HG02970 (cell line): Measurements from ENCODE around the gene ZNF71.
A peak's percentile ranks its signal among the peaks of the same experiment; 100 is the strongest.

ENCODE experiments used
- ATAC-seq: cut with Tn5 transposase; IDR thresholded peaks from one replicate; pipeline ENCODE4 v1.9.1; 2021; ENCODE audit warnings: mild to moderate bottlenecking, moderate library complexity, moderate number of reproducible peaks; ENCODE audit not compliant: unreplicated experiment, low FRiP score

Gene ZNF71

DNA sequence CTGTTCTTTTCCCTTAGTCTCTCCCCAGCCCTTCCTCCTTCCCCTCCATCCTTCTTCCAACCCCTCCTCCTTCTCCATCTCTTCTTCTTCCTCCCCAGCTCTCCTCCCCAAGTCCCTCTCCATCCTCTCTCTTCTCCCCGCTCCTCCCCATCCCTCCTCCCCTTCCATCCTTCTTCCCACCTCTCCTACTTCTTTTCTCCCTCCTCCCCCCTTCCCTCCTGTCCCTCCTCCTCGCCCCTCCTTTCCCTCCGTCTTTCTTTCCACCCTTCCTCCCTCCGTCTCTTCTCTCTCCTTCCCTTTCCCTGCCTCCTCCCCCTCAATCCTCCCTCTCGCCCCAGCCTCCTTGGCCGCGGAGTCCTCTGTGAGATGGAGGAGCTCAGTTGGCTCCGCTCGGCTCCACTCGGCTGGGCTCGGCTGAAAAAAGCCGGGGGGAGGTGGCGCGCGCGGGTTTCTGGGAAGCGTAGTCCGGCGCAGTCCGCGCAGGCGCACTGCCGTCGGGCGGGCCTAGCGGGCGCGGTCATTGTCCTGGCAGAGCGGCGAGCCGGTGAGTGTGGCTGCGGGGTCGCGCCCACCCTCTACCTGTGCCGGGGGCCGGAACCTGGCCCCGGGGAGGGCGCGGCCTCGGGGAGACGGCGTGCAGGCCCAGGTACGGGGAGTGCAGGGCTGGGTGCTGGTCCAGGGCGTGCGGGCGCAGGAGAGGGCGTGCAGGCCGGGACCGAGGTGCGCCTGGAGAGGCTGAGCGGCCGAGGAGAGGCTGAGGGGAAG lies at the start of gene ZNF71:
Gene ZNF71 (plus strand): TSS at position 520 of the 765 bp plus-strand sequence. CDS start 6,257 bp downstream, outside the sequence.
- peak; percentile 95 for ATAC-seq

DNA sequence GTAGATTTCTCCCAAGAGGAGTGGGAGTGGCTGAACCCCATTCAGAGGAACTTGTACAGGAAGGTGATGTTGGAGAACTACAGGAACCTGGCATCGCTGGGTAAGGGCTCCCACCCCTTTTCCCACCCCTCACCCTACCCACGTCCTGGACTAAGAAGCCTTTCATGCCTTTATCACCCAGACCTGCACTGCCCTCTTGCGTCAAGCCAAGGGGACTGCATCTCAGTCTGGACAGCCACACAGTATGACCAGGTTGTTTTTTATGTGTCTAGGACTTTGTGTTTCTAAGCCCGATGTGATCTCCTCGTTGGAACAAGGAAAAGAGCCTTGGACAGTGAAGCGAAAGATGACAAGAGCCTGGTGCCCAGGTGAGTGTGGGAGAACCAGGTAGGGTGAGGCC lies 47.6 kb upstream of the ZNF71 start:
- ATAC-seq = no peak

DNA sequence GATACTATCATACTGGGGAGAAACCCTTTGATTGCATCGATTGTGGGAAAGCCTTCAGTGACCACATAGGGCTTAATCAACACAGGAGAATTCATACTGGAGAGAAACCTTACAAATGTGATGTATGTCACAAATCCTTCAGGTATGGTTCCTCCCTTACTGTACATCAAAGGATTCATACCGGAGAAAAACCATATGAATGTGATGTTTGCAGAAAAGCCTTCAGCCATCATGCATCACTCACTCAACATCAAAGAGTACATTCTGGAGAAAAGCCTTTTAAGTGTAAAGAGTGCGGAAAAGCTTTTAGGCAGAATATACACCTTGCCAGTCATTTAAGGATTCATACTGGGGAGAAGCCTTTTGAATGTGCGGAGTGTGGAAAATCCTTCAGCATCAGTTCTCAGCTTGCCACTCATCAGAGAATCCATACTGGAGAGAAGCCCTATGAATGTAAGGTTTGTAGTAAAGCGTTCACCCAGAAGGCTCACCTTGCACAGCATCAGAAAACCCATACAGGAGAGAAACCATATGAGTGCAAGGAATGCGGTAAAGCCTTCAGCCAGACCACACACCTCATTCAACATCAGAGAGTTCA lies 40.7 kb upstream of the ZNF71 start:
- no peak for ATAC-seq

DNA sequence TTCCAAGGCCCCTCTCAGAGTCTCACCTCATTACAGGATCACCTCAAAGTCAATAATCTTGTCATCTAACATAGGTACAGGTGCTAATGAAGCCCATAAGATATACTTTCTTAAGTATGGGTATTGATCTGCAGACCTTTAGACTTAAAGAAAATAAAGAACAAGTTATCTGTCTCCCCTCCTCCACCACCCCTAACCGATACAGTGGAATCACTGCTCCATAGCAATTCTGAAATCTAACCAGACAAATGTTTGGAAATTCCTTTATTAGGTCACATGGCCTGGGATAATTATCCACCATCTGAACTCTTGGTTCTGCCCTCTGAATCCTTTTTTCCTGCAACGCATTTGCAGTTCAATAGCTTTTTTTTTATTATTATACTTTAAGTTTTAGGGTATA lies 32.3 kb upstream of the ZNF71 start:
- ATAC-seq = no peak

DNA sequence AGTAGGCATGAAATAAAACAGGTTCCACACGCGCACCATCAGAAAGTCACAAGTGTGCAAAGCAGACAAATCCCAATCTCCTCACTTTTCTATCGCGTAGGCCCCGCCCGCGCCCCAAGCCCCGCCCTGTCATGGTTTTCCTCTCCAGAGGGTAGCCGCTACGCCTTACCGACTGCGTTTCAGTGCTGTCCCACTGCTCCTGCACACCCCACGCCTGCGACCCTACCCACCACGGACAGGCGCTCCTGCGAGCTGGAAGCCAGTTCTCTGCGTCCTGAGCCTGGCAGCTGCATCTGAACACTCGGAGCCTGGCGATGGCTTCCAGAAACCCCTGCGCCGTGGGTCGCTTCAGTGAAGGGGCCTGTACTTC lies 28.2 kb upstream of the ZNF71 start:
- peak; percentile 19 for ATAC-seq

DNA sequence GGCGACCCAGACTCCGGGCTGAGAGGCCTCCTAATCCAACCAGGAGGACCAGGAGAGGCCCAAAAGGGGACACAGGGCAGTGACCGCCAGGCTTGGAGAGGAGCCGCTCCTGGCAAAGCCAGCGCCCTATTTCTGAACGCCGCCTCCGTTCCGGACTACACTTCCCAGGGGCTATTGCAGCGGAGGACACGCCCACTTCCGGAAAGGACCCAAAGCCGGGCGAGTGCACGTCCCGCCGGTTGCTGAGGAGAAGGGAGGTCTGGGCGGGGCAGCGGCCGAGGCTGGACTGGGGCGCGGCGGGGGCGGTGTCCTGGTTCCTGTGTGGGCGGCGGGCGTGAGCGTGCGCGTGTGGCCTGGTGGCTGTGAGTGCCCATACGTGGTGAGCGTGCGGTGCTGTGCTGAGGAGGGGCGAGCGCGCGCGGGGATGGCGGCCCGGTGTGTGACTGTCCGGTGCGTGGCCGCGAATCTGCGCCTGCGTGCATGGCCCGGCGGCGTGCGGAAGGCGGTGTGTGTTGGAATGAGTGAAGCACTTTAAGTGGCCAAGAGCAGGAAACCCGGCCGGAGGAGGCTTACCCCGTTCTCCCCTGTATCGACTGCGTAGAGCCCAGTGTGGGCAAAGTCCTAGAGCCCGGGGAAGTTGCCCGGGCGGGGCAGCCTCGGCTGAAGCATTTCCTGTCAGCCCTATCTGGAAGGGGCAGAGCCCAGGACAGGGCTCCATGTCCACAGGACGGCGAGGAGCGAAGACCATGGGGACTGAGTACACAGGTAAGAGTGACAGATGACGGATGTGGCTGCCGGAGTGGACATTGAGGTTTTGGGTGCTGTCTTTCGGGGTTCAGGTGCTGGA lies 27.6 kb upstream of the ZNF71 start, which contains the start of gene ZNF470:
Gene ZNF470 (plus strand): TSS at position 195 of the 847 bp plus-strand sequence. CDS start 2,844 bp downstream, outside the sequence.
- peak; percentile 97 for ATAC-seq

DNA sequence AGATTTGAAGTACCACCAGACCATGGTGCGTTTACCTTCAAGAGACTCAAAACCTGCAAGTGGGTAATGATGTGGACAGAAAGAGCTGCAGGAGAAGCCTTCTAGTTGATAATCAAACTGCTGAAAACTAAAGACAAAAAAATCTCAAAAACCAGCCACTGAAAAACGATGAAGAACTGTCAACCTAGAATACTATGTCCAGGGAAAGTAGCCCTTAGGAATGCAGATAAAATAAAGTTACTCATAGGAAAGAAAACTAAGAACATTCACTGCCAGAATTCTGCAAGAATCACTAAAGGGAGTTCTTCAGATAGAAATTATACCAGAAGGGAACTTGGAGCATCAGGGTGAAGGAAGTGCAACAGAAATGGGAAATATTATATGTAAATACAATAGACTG lies 22.5 kb upstream of the ZNF71 start:
- ATAC-seq = no peak

DNA sequence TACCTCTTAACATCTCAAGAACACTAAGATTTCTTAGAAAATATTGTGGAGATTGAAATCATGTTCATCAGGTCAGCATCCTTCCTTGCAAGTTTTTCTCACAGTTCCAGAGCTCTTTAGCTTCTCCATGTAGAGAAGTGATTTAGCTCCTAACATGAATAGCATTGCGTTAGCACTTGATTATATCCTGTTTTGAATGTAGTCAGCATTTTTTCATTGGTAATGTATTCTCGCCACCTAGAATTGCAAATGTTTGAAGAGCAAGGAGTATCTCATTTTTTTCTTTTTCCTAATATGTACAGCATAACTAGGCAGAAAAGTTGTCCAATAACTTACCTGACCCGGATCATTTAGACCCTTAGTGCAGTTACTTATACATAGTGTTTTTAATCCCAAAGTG lies 21.2 kb upstream of the ZNF71 start:
- no peak for ATAC-seq

DNA sequence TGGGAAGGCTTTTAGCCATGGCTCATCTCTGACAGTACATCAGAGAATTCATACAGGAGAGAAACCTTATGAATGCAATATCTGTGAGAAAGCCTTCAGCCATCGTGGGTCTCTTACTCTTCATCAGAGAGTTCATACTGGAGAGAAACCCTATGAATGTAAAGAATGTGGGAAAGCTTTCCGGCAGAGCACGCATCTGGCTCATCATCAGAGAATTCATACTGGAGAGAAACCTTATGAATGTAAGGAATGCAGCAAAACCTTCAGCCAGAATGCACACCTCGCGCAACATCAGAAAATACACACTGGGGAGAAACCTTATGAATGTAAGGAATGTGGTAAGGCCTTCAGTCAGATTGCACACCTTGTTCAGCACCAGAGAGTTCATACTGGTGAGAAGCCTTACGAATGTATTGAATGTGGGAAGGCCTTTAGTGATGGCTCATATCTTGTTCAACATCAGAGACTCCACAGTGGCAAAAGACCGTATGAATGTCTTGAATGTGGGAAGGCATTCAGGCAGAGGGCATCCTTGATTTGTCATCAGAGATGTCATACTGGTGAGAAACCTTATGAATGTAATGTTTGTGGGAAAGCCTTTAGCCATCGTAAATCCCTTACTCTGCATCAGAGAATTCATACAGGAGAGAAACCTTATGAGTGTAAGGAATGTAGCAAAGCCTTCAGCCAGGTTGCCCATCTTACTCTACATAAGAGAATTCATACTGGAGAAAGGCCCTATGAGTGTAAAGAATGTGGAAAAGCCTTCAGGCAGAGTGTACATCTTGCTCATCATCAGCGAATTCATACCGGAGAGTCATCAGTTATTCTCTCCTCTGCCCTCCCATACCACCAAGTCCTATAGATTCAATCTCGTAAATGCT lies 17.1 kb upstream of the ZNF71 start:
- ATAC-seq = no peak

DNA sequence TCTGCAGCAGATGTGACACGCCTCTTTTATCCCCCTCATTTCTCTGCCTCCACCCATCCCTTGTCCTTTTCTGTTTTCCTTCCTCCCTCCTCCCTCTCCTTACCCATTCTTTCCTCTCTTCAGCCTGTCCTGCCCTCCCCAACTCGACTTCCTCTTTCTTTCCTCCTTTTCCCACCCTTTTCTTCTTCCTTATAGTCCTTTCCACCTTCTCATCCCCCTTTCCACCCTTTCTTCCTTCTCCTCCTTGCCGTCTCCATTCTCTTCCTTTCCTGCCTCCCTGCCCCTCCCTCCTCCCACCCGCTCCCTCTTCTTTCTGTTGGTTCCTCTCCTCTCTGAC lies 688 bp upstream of the ZNF71 start:
- no peak for ATAC-seq

DNA sequence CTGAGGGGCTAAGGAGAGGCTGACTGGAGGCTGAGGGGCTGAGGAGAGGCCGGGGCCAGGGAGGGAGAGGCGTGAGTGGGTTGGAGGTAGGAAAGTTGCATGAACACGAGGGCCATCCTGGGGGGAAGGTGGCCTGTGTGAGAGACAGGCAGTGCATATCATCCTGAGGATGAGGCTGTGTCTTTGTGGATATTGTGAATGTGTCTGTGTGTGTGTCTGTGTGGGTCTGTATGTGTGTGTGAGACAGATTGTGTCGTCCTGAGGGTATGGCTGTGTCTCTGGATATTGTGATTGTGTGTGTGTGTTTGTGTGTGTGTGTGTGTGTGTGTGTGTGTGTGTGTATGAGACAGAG lies 422 bp downstream of the ZNF71 start:
- no peak for ATAC-seq

DNA sequence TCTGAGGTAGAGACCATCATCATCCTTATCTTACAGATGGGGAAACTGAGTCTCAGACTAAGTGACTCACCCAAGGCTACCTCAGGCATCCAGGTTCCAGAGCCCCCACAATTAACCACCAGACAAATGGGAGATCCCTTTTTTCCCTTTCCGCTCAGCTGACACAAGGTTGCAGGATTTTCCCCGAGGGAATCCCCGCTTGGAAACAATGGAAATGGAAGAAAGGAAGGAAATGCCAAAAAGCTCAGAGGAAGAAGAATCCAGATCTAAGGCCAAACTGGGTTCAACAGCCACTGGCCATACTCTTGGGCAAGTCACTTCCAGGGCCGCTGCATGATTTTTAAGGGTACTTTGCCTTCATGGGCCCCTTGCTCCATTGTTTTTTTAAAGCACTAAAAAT lies 1.6 kb downstream of the ZNF71 start:
- ATAC-seq = no peak

DNA sequence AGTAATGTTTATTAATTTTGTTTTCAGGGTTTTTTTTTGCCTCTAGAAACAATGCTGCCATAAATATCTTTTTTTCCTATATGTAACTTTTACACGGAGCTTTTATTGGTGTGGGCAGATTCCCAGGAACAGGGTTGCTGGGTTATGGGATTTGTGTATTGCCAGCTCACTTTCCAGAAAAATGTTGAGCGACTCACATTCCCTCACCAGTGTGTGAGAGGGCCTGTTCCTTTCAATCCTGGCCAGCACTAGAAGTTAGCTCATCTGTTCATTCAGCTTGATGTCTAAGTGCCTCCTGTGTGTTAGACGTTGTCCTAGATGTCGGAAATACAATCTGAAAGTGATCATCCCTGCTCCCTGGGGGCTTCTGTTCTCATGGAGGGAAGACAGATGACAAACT lies 2.6 kb downstream of the ZNF71 start:
- ATAC-seq = no peak

DNA sequence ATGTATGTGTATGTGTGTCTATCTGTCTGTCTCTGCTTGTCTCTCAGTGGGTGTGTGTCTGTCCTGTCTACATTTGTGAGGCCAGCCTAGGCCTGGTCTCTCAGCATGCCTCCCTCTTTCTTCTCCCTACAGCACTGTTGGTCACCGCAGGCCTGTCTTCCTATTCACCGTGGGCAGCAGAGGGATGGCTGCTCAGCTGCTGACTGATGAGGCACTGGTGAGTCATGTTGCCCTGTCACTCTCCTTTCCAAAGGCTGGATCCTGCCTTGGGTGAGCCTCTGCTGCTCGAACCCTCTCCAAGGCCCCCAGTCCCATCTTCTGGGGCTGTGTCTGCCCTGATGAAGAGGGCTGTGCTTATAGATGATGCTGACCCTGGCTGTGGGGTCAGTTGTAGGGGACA lies 6.3 kb downstream of the ZNF71 start:
- no peak for ATAC-seq

DNA sequence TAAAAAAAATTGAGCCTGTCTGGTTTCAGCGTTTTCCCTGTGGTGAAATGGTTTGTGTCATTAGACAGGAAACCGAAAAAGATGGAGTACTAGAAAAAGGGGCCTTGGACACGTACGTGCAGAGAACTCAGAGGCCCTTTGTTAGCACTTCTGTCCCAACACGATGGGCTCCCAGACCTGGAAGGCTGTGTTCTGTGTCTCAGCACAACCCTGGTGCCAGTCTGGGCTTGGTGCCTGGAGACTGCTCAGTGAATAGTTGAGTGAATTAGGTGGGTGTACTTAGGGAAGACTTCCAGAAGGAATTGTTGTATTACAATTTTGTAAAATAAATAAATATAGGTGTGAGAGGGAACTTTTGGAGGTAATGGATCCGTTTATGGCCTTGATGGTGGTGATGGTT lies 8.7 kb downstream of the ZNF71 start:
- no peak for ATAC-seq

DNA sequence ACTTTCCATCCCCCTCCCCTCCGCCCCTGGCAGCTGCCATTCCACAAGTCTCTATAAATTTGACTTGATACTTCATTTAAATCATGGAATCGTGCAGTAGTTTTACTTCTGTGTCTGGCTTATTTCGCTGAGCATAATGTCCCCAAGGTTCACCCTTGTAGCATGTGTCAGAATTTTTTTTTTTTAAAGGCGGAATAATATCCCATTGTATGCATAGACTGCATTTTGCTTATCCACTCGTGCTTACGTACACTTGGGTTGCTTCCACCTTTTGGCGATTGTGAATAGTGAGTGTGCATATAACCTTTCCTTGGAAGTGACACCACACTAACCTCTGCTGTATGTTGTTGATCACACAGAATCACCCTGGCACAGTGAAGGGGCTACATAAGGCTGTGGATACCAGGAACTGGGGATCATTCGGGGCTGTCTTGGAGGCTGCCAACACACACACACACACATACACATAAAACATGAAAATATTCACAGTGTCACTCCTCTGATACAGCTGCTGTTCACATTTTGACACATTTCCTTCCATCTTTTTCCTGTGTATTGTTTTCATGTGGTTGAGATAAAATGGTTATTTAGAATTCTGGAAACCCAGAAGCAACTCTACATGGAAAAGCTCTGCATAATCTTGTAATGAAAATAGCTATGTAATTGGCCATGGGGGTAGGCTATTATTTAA lies 13.3 kb downstream of the ZNF71 start:
- ATAC-seq = no peak

DNA sequence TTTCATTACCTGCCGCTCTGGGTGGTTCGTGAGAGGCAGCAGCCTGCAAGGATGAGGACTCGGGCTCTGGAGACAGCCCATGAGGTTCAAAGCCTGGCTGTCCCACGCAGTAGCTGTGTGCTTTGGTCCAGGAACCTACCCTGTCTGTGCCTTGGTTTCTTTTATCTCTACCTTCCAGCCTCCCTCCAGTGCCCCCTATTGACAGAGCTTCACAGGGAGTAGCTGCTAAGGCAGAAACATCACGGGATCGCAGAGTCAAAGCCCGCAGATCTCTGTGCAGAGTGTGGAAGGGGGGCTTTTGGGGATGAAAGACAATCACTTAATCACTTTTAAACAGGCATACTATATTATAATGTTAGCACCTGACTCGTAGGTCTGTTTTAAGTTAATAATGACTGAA lies 16.2 kb downstream of the ZNF71 start:
- ATAC-seq = no peak

DNA sequence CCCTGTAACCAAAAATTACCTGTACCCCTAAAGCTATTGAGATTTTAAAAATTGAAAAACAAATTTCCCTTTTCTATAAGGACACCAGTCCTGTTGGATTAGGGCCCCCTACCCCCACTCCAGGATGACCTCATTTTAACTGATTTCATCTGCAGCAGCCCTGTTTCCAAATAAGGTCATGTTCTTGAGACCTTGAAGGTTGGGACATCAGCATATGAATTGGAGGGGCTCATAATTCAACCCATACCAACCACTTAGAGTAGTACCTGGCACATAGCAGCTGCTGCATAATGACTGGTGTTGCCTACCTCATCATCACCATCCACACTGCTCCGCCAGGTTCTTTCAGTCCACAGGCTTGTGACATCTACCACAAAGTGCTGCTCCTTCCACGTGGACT lies 17.6 kb downstream of the ZNF71 start:
- no peak for ATAC-seq

DNA sequence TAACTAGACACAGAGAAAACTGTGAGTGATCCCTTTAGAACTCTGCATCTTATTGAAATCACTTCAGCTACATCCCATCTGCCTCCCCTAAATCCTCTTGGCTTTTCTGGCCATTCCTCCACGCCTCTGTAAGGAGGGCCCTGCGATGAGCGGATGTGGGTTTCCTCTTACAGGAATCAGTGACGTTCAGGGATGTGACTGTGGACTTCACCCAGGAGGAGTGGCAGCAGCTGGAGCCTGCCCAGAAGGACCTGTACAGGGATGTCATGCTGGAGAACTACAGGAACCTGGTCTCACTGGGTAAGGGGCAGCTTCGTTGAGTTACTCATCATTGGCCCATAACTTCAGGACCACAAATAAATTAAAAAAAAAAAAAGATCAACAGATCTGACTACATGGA lies 18.5 kb downstream of the ZNF71 start:
- ATAC-seq = no peak

DNA sequence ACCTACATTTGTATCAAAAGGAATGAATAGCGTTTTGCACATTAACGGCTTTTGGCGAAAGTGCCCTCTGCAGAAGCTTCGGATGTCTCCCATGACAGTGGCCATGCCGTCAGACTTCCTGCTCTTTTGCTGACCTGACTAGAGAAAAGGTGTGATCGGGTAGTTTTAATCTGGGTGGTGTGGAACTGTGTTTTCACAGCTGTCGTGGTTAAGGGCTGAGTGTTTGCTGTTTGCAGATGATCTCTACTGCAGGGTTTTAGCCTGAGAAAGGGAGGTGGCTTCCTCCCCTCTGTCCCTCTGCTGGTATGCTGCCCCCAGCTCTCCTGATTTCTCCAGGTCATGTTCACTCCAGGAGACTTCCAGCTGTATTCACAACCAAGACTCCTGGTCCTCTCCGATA lies 22.4 kb downstream of the ZNF71 start:
- ATAC-seq = no peak
